Measurements from ENCODE around the gene SMIM23.

- TF ChIP-seq TARDBP (IDR thresholded peaks at IDR 0.05) (no peak), ARNT (IDR thresholded peaks at IDR 0.05) (no peak), SUZ12 (IDR thresholded peaks at IDR 0.05) (no peak), HDGF (IDR thresholded peaks at IDR 0.05; ENCODE audit: borderline replicate concordance) (no peak)
Measured at GRCh38 chr5:171825051-171825450, 39.4 kb downstream of the SMIM23 start.

Data from HEK293T (cell line).